Skeletal muscle satellite cell (primary cell): Measurements from ENCODE around the gene TANC1.

Experiments
- H3K27me3 ChIP-seq: 2 replicates; pipeline ENCODE4 v1.7.0; 2013; ENCODE audit warnings: low read length; ENCODE audit not compliant: control insufficient read depth, insufficient read depth
- H3K36me3 ChIP-seq: 2 replicates; pipeline ENCODE4 v1.7.0; 2013; ENCODE audit warnings: mild to moderate bottlenecking, control low read depth, low read length; ENCODE audit not compliant: insufficient read depth
- H3K4me1 ChIP-seq: 2 replicates; pipeline ENCODE4 v1.7.0; 2013; ENCODE audit warnings: low read length; ENCODE audit not compliant: control insufficient read depth, insufficient read depth
- H3K4me2 ChIP-seq: 2 replicates; pipeline ENCODE4 v1.7.0; 2013; ENCODE audit warnings: mild to moderate bottlenecking, low read length
- H3K4me3 ChIP-seq: 2 replicates; pipeline ENCODE4 v1.7.0; 2013; ENCODE audit warnings: low read length
- H3K9ac ChIP-seq: 2 replicates; pipeline ENCODE4 v1.7.0; 2013; ENCODE audit warnings: mild to moderate bottlenecking, low read depth, low read length, moderate library complexity
- H3K9me3 ChIP-seq: replicated peaks from 2 replicates; pipeline ENCODE4 v1.7.0; 2013; ENCODE audit warnings: mild to moderate bottlenecking, control low read depth, low read length

The TANC1 gene

DNA sequence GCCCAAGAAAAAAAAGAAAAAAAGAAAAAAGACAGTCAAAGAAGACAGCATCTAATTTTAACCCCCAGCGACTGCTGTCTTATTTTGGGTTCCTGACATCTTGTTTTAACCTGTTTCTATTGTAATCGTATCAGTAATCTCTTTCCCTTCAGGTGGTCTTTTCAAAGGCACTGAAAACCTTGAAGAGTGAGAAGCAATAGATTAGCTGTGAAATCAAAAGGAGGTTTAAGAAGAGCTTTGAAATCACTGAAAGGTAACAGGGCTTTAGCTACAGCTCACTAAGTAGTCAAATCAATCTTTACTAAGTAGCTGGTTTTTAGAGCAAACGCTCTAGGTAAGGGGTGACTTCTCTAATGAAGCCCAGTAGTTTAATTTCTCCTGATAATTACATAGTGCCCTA, 5.4 kb upstream of the TANC1 start:
- Histone ChIP-seq H3K4me3 (no peak overlapping the region), H3K36me3 (no peaks in the 10 kb centered on the region), H3K27me3 (peaks cover 4% of the 10 kb centered on the region), H3K4me2 (no peak overlapping the region), H3K9ac (no peak overlapping the region), H3K4me1 (peaks cover 11% of the 10 kb centered on the region), H3K9me3 (no peaks in the 10 kb centered on the region)

DNA sequence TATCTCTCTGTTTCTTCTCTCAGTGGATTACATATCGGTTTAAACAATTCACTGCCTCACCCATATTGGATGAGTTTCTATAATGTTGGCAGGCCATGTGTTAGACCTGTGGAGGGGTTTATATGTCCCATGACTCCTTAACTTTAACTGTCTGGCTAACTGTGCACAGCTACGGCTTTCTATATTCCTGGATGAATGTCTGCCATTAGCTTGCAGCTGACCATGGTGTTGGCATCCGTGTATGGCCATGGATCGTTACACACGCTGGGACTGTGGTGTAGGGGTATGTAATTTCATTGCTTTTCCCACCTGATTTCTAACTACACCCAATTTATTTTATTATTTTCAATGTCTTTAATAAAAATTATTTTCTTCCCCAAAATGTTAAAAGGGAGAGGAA, 3.3 kb upstream of the TANC1 start:
- H3K27me3 ChIP-seq: peaks cover 4% of the 10 kb centered on the region
- H3K4me2 ChIP-seq: no peak overlapping the region
- peaks cover 15% of the 10 kb centered on the region for H3K4me1 ChIP-seq
- H3K9me3 ChIP-seq: no peaks in the 10 kb centered on the region
- H3K36me3 ChIP-seq: no peaks in the 10 kb centered on the region
- H3K4me3 ChIP-seq: no peak overlapping the region
- no peak overlapping the region for H3K9ac ChIP-seq

DNA sequence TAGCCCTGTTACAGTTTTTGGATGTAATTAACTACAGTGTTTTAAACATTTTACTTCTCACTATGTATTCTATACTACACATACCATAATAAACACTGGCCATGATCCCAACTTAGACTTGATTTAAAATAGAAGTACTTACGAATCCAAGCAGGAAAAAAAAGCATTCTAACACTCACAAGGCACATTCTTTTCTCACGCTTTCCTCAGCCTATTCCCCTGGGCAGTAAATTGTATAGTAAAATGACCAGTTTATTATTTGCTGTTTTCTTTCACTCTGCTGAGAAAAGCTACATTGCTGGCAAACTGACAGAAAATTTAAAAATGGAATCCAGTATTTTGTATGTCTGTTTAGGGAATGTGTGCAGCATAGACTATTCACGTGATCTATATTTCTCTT, 2.8 kb upstream of the TANC1 start:
- peaks cover 20% of the 10 kb centered on the region for H3K4me1 ChIP-seq
- H3K4me2 ChIP-seq: no peak overlapping the region
- H3K4me3 ChIP-seq: no peak overlapping the region
- H3K36me3 ChIP-seq: no peaks in the 10 kb centered on the region
- no peaks in the 10 kb centered on the region for H3K9me3 ChIP-seq
- H3K9ac ChIP-seq: no peak overlapping the region
- peaks cover 4% of the 10 kb centered on the region for H3K27me3 ChIP-seq

DNA sequence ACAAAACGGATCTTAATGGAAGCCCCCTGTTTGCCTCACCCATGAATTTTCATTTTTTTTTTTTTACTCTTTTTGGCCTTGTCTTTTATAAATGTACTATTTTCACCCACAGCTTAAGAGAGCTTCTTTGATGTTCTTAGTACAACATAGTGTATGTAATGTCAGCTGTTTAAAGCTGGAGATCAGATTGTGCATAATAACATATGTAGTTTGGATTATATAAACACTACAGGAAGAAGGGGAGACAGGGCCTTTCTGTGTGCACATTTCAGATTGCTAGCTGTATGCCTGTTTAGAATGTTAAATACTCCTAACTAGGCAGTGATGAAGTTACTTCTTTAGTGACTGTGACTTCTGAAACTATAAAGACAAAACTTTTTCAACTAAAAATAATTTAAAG, 2.1 kb upstream of the TANC1 start:
- Histone ChIP-seq H3K36me3 (no peaks in the 10 kb centered on the region), H3K27me3 (peaks cover 4% of the 10 kb centered on the region), H3K4me3 (no peak overlapping the region), H3K4me2 (no peak overlapping the region), H3K9ac (no peak overlapping the region), H3K4me1 (peaks cover 24% of the 10 kb centered on the region), H3K9me3 (no peaks in the 10 kb centered on the region)

DNA sequence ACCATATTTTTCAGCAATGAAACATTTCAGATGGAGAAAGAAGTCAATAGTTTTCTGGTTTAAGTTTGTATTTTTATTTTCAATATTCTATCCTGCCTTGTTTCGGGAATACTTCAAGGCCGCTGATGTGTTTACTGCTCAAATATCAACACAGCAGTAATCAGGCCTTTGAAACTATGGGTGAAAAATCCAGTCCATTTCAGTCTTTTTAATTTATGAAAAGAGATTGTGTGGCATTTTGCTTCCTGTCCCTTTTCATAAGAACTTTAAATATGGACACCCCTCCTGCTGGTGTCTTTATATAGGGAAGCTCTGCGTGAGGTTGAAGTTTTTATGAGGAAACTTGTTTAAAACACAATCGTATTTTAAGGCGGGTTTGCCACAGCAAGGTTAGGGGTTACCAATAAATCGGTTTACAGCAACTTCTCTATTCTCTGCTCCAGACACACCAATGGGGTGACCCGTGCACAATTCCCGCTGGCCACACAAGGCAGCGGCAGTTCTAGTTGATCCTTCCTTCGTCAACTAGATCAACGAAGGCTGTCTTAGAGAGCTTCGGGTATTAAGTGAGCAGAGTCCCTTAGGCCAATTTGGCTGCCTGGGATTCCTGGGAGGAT, 1.2 kb upstream of the TANC1 start:
- Histone ChIP-seq H3K9me3 (no peaks in the 10 kb centered on the region), H3K27me3 (peaks cover 4% of the 10 kb centered on the region), H3K9ac (peak overlapping the region; percentile 85), H3K36me3 (no peaks in the 10 kb centered on the region), H3K4me2 (peak overlapping the region; percentile 95), H3K4me3 (peak overlapping the region; percentile 95), H3K4me1 (peaks cover 24% of the 10 kb centered on the region)

DNA sequence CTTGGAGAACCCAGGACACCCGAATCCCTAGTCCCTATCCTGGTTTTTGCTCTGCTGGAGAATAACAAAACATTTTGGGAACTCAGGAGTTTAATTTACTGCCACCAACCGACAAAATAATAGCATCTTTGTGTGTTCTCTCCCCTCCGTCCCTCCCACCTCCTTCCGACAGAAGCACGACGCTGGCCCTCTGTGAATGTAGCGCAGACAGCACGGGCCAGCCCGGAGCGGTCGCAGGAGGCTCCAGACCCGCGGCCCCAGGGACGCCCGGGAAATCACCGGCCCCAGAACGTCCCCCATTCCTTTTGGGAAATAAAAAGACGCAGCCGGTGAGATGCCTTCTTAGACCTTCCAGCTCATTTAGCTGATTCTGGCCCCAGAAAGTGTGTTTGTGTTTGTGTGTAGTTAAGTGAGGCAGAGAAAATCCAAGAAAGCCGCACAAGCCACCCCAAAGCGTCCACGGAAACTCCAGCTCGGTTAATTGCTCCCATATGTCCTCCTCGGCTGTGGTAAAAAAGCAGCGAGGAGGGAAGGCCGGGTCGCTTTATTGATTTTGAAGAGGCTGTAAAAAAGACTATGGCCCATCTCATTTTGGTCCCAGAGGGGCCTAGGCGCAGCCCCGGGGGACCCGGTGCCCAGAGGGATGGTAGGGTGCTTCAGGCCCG, 577 bp upstream of the TANC1 start:
- peak overlapping the region; percentile 85 for H3K9ac ChIP-seq
- peaks cover 4% of the 10 kb centered on the region for H3K27me3 ChIP-seq
- no peaks in the 10 kb centered on the region for H3K36me3 ChIP-seq
- peak overlapping the region; percentile 95 for H3K4me3 ChIP-seq
- peak overlapping the region; percentile 95 for H3K4me2 ChIP-seq
- peaks cover 24% of the 10 kb centered on the region for H3K4me1 ChIP-seq
- H3K9me3 ChIP-seq: no peaks in the 10 kb centered on the region

DNA sequence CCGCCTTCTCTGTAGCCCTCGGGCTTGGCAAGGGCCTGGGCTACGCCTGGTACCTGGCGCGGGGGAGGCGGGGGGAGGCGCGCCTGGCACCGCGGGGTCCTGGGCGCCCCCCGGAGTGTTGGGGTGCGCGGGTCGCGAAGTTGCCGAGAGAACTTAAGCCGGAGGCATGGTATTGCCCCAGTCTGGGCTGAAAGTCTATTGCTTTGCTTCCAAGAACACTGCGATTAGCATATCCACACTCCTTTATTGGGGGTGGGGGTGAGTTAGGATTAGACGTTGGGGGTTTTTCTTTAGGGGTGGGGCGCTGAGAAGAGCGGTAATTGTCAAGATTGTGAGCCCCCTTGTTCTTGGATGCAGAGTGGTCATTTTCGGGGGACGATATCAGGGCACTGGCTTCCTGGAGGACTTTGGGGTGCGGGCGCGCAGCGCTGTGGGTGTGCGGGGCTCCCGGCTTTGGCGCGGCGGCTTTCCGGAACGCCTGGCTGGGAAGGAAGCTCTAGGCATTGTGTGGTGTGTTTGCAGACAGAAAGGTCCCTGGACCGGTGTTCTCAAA, 798 bp downstream of the TANC1 start:
- no peaks in the 10 kb centered on the region for H3K9me3 ChIP-seq
- H3K36me3 ChIP-seq: no peaks in the 10 kb centered on the region
- peak overlapping the region; percentile 95 for H3K4me3 ChIP-seq
- H3K27me3 ChIP-seq: no peaks in the 10 kb centered on the region
- peaks cover 24% of the 10 kb centered on the region for H3K4me1 ChIP-seq
- peak overlapping the region; percentile 85 for H3K9ac ChIP-seq
- peak overlapping the region; percentile 95 for H3K4me2 ChIP-seq

DNA sequence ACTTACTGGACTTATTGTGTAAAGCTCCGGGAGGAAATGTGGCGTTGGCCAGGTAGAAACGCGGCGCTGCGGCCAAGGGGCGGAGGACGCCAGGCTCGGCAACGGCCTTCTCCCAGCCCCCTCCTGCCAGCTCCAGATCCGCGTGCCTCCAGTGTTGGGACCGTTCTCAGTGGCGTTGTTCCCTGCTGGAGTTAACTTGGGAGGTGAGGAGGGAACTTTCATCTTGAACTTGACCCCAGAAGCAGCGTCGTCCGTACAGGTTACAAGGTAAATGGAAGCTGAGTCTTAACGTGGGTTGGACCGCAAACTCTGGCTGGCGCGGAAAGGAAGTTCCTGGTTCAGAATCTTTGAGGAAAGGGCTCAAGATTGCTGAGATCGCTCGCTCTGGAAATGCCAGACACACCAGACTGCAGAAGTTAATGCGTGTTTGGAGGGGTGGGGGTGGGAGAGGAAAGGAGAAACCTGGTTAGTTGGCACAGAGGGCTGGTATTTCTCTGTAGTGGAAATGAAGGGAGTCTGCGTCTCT, 1.3 kb downstream of the TANC1 start:
- Histone ChIP-seq H3K4me2 (peak overlapping the region; percentile 95), H3K36me3 (no peaks in the 10 kb centered on the region), H3K27me3 (no peaks in the 10 kb centered on the region), H3K4me3 (peak overlapping the region; percentile 95), H3K9me3 (no peaks in the 10 kb centered on the region), H3K9ac (peak overlapping the region; percentile 85), H3K4me1 (peaks cover 24% of the 10 kb centered on the region)

DNA sequence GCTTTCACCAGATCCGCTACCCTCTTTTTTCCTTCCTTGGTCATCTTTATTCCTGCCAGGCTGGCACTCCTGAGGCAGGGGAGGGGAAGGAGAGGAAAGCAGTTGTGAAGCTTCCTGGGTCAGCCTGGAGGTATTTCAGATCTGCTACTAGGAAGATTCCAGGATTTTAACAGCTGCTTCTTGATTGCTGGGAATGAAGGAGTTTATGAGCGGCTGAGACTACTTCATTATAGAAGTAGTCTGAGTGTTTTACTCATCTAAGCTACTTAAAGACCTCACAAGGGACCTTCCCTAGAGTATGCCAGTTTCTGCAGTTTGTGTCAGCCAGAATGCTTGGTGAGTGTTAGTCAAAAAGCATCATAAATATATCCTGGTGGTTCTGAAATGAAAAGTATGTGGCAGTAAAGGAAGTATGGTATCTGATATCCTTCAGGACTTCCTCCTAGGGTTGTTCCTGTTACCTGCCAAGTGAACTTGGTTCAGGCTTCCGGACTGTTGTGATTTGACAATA, 1.9 kb downstream of the TANC1 start:
- H3K9ac ChIP-seq: peak overlapping the region; percentile 85

DNA sequence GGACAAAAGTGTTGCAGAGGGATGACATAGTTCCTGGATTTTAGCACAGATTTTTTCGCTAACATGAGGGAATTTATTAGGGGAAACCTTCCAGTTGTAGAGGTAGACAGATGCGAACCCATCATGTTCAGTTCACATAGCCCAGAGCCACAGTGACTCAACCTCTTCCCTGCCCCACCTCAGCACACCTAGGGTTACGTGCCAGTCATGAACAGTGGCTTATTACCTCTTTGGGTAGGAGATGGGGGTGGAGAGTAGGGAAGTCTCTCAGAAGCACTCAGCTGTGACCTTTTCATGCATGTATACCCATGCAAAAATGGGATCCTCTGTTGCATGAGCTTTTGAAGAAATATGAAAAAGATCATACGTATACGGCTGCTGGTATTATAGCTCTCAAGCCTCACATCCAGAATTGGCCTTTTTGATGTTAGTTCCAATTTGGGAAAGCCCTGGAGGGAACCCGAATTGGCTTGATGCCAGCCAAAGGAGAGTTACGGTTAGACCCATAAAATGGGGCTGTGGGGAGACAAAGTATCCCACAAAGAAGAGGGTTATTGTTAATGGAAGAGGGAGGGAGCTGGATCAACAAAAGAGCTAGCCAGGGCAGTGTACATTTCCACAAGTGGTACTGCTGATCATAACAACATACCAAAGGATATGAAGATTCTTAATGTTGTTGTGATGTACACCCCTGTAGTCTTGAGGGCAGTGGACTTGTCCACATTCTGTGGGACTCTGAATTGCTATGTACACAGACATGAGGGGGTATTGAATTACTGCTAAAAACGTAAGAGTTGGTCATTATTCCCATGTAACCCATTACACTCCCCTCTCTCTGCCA, 4.9 kb downstream of the TANC1 start:
- H3K9me3 ChIP-seq: no peaks in the 10 kb centered on the region
- peaks cover 13% of the 10 kb centered on the region for H3K4me1 ChIP-seq
- no peak overlapping the region for H3K4me2 ChIP-seq
- no peak overlapping the region for H3K9ac ChIP-seq
- no peaks in the 10 kb centered on the region for H3K27me3 ChIP-seq
- no peaks in the 10 kb centered on the region for H3K36me3 ChIP-seq
- no peak overlapping the region for H3K4me3 ChIP-seq

More for the DNA sequence above, 1.9 kb downstream of the TANC1 start:
- Histone ChIP-seq H3K36me3 (no peaks in the 10 kb centered on the region), H3K4me1 (peaks cover 24% of the 10 kb centered on the region), H3K4me2 (peak overlapping the region; percentile 95), H3K4me3 (peak overlapping the region; percentile 95), H3K9me3 (no peaks in the 10 kb centered on the region), H3K27me3 (no peaks in the 10 kb centered on the region)

DNA sequence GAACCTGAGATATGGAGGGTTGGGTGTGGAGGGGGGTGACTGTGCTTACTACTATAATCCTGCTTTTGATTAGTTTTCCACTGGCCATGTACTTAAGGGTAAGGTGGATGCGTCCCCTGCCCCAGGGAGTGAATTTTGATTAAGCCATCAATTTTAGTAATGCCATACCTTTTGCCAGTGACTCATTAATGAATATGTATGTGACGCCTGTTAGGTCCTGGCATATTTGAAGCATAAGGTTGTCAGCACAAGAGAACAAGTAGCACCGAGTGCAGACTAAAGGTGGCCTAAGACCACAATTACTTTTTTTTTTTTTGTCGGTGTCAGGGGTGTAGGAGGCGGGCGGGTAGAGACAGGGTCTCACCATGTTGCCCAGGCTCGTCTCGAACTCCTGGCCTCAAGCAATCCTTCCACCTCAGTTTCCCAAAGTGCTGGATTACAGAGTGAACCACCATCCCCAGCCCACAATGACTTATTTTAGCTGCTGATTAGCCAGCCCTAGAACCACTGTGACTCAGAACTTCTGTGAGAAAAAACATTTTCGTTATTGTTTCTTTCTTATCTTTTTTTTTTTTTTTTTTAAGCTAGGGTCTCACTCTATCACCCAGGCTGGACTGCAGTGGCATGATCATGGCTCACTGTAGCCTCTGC, 7.0 kb downstream of the TANC1 start:
- H3K9me3 ChIP-seq: no peaks in the 10 kb centered on the region
- no peak overlapping the region for H3K9ac ChIP-seq
- H3K36me3 ChIP-seq: no peaks in the 10 kb centered on the region
- H3K4me1 ChIP-seq: peaks cover 7% of the 10 kb centered on the region
- H3K4me2 ChIP-seq: no peak overlapping the region
- H3K27me3 ChIP-seq: no peaks in the 10 kb centered on the region
- no peak overlapping the region for H3K4me3 ChIP-seq
